ENCODE measurements around the gene ZNF516.

The ZNF516 gene

GRCh38 chr18:76364282-76365259 is 130.5 kb downstream of the ZNF516 start:
- TF ChIP-seq CTCF (IDR thresholded peaks at IDR 0.05; ENCODE audit: low read depth, low read length, missing control alignments) = no peak
- no peak overlapping the region for H3K27ac ChIP-seq
- no peak overlapping the region for H3K4me3 ChIP-seq (ENCODE audit: low read depth, low read length)
- peaks cover 1% of the 10 kb centered on the region for H3K36me3 ChIP-seq (replicated peaks)
- in situ Hi-C loops (cut with HindIII; ENCODE audit: low pct_ligation_motif_present, low sequenced_read_pairs) = no loop called here
- no peaks in the 10 kb centered on the region for H3K27me3 ChIP-seq (replicated peaks)
- DNase-seq = no peak

GRCh38 chr18:76363436-76364120 is 131.5 kb downstream of the ZNF516 start:
- Histone ChIP-seq H3K27ac (no peak overlapping the region), H3K27me3 (replicated peaks) (no peaks in the 10 kb centered on the region), H3K4me3 (ENCODE audit: low read depth, low read length) (no peak overlapping the region), H3K36me3 (replicated peaks) (no peaks in the 10 kb centered on the region)
- peak; percentile 29 for DNase-seq
- in situ Hi-C loops (cut with HindIII; ENCODE audit: low pct_ligation_motif_present, low sequenced_read_pairs) = no loop called here
- TF ChIP-seq CTCF (IDR thresholded peaks at IDR 0.05; ENCODE audit: low read depth, low read length, missing control alignments) = no peak

GRCh38 chr18:76362676-76363075 is 132.4 kb downstream of the ZNF516 start:
- no peaks in the 10 kb centered on the region for H3K36me3 ChIP-seq (replicated peaks)
- in situ Hi-C loops (cut with HindIII; ENCODE audit: low pct_ligation_motif_present, low sequenced_read_pairs) = no loop called here
- no peak for TF ChIP-seq CTCF (IDR thresholded peaks at IDR 0.05; ENCODE audit: low read depth, low read length, missing control alignments)
- no peaks in the 10 kb centered on the region for H3K27me3 ChIP-seq (replicated peaks)
- DNase-seq = no peak
- no peak overlapping the region for H3K27ac ChIP-seq
- no peak overlapping the region for H3K4me3 ChIP-seq (ENCODE audit: low read depth, low read length)

GRCh38 chr18:76361219-76361618 is 133.8 kb downstream of the ZNF516 start:
- no peaks in the 10 kb centered on the region for H3K36me3 ChIP-seq (replicated peaks)
- in situ Hi-C loops (cut with HindIII; ENCODE audit: low pct_ligation_motif_present, low sequenced_read_pairs) = no loop called here
- H3K27ac ChIP-seq = no peak overlapping the region
- no peaks in the 10 kb centered on the region for H3K27me3 ChIP-seq (replicated peaks)
- no peak for DNase-seq
- no peak overlapping the region for H3K4me3 ChIP-seq (ENCODE audit: low read depth, low read length)
- TF ChIP-seq CTCF (IDR thresholded peaks at IDR 0.05; ENCODE audit: low read depth, low read length, missing control alignments) = no peak

GRCh38 chr18:76359909-76360308 is 135.1 kb downstream of the ZNF516 start:
- Histone ChIP-seq H3K27me3 (replicated peaks) (no peaks in the 10 kb centered on the region), H3K27ac (no peak overlapping the region), H3K4me3 (ENCODE audit: low read depth, low read length) (no peak overlapping the region), H3K36me3 (replicated peaks) (no peaks in the 10 kb centered on the region)
- no peak for TF ChIP-seq CTCF (IDR thresholded peaks at IDR 0.05; ENCODE audit: low read depth, low read length, missing control alignments)
- DNase-seq = no peak
- in situ Hi-C loops (cut with HindIII; ENCODE audit: low pct_ligation_motif_present, low sequenced_read_pairs) = no loop called here
